Measurements from ENCODE around the gene FAM13A.

The FAM13A gene

GRCh38 chr4:88802585-88803286, 254.2 kb downstream of the FAM13A start:
- no peak for DNase-seq (ENCODE audit: low read depth)
- no peak for TF ChIP-seq CTCF (IDR thresholded peaks at IDR 0.05; ENCODE audit: insufficient read depth, low read depth, low read length, missing control alignments)
- H3K4me3 ChIP-seq (ENCODE audit: low read length) = no peak overlapping the region

- H3K4me3 ChIP-seq (ENCODE audit: low read length) = no peak overlapping the region
- TF ChIP-seq CTCF (IDR thresholded peaks at IDR 0.05; ENCODE audit: insufficient read depth, low read depth, low read length, missing control alignments) = no peak
- peak; percentile 18 for DNase-seq (ENCODE audit: low read depth)
Observed at GRCh38 chr4:88802138-88802537, 254.8 kb downstream of the FAM13A start.

- no peak for DNase-seq (ENCODE audit: low read depth)
- TF ChIP-seq CTCF (IDR thresholded peaks at IDR 0.05; ENCODE audit: insufficient read depth, low read depth, low read length, missing control alignments) = no peak
Observed at GRCh38 chr4:88799900-88800299, 257.1 kb downstream of the FAM13A start.

GRCh38 chr4:88797725-88798124, 259.3 kb downstream of the FAM13A start:
- no peak overlapping the region for H3K4me3 ChIP-seq (ENCODE audit: low read length)
- DNase-seq (ENCODE audit: low read depth) = no peak
- no peak for TF ChIP-seq CTCF (IDR thresholded peaks at IDR 0.05; ENCODE audit: insufficient read depth, low read depth, low read length, missing control alignments)

More at GRCh38 chr4:88799900-88800299, 257.1 kb downstream of the FAM13A start:
- no peak overlapping the region for H3K4me3 ChIP-seq (ENCODE audit: low read length)

- DNase-seq (ENCODE audit: low read depth) = no peak
- no peak overlapping the region for H3K4me3 ChIP-seq (ENCODE audit: low read length)
- no peak for TF ChIP-seq CTCF (IDR thresholded peaks at IDR 0.05; ENCODE audit: insufficient read depth, low read depth, low read length, missing control alignments)
Observed at GRCh38 chr4:88796545-88796944, 260.4 kb downstream of the FAM13A start.

- DNase-seq (ENCODE audit: low read depth) = no peak
- H3K4me3 ChIP-seq (ENCODE audit: low read length) = no peak overlapping the region
- no peak for TF ChIP-seq CTCF (IDR thresholded peaks at IDR 0.05; ENCODE audit: insufficient read depth, low read depth, low read length, missing control alignments)
Observed at GRCh38 chr4:88794952-88795351, 262.0 kb downstream of the FAM13A start.

GRCh38 chr4:88794087-88794690, 262.8 kb downstream of the FAM13A start:
- H3K4me3 ChIP-seq (ENCODE audit: low read length) = no peak overlapping the region
- no peak for DNase-seq (ENCODE audit: low read depth)
- TF ChIP-seq CTCF (IDR thresholded peaks at IDR 0.05; ENCODE audit: insufficient read depth, low read depth, low read length, missing control alignments) = no peak

All from epithelial cell of esophagus (primary cell).